Measurements from ENCODE around the gene FZD4. TPM values are rescaled to one million over a fixed set of nuclear protein-coding genes. Genes with fewer than 3 reads are reported as not detected.

Gene FZD4
- total RNA-seq, 2 donors from 2014 or later = 34.3 to 38.3 TPM

GRCh38 chr11:86931548-86932258 is 23.5 kb downstream of the FZD4 start:
- H3K4me1 ChIP-seq (replicated peaks) = peaks cover 8% of the 10 kb centered on the region
- no peaks in the 10 kb centered on the region for H3K9me3 ChIP-seq
- H3K27me3 ChIP-seq (replicated peaks; ENCODE audit: insufficient read depth) = no peaks in the 10 kb centered on the region
- TF ChIP-seq POLR2A (IDR thresholded peaks at IDR 0.05) (no peak), POLR2AphosphoS5 (IDR thresholded peaks at IDR 0.05) (no peak), CTCF (IDR thresholded peaks at IDR 0.05) (no peak)
- no peak for DNase-seq (ENCODE audit: low spot score)
- H3K36me3 ChIP-seq = no peaks in the 10 kb centered on the region
- intact Hi-C loops (cut with DNase I) = loop anchor here (10.0 kb wide), 1 partner anchor 493 kb away; no protein-coding TSS in a partner anchor
- no peak overlapping the region for H3K27ac ChIP-seq
- 22% methylated on average over 8 of the region's 8 CpGs for WGBS
- no peak overlapping the region for H3K4me3 ChIP-seq

- WGBS = 89% methylated on average over 1 of the region's 1 CpG
- Histone ChIP-seq H3K4me1 (replicated peaks) (peaks cover 8% of the 10 kb centered on the region), H3K27me3 (replicated peaks; ENCODE audit: insufficient read depth) (no peaks in the 10 kb centered on the region), H3K36me3 (no peaks in the 10 kb centered on the region), H3K27ac (no peak overlapping the region), H3K4me3 (no peak overlapping the region), H3K9me3 (no peaks in the 10 kb centered on the region)
- no peak for DNase-seq (ENCODE audit: low spot score)
- intact Hi-C loops (cut with DNase I) = loop anchor here (10.0 kb wide), 1 partner anchor 494 kb away; no protein-coding TSS in a partner anchor
- TF ChIP-seq CTCF (IDR thresholded peaks at IDR 0.05) (no peak), POLR2A (IDR thresholded peaks at IDR 0.05) (no peak), POLR2AphosphoS5 (IDR thresholded peaks at IDR 0.05) (no peak)
Observed at GRCh38 chr11:86930957-86931547, 24.1 kb downstream of the FZD4 start.

GRCh38 chr11:86926975-86927374 is 28.2 kb downstream of the FZD4 start:
- intact Hi-C loops (cut with DNase I) = no loop called here
- Histone ChIP-seq H3K36me3 (no peaks in the 10 kb centered on the region), H3K9me3 (no peaks in the 10 kb centered on the region), H3K4me3 (no peak overlapping the region), H3K27ac (no peak overlapping the region), H3K27me3 (replicated peaks; ENCODE audit: insufficient read depth) (no peaks in the 10 kb centered on the region), H3K4me1 (replicated peaks) (no peaks in the 10 kb centered on the region)
- TF ChIP-seq POLR2AphosphoS5 (IDR thresholded peaks at IDR 0.05) (no peak), CTCF (IDR thresholded peaks at IDR 0.05) (no peak), POLR2A (IDR thresholded peaks at IDR 0.05) (no peak)
- no peak for DNase-seq (ENCODE audit: low spot score)
- 85% methylated on average over 3 of the region's 3 CpGs for WGBS

- Histone ChIP-seq H3K27me3 (replicated peaks; ENCODE audit: insufficient read depth) (no peaks in the 10 kb centered on the region), H3K4me3 (no peak overlapping the region), H3K27ac (no peak overlapping the region), H3K36me3 (no peaks in the 10 kb centered on the region), H3K4me1 (replicated peaks) (no peaks in the 10 kb centered on the region), H3K9me3 (no peaks in the 10 kb centered on the region)
- WGBS = 71% methylated on average over 6 of the region's 6 CpGs
- no peak for DNase-seq (ENCODE audit: low spot score)
- no peak for TF ChIP-seq CTCF (IDR thresholded peaks at IDR 0.05)
- intact Hi-C loops (cut with DNase I) = no loop called here
Observed at GRCh38 chr11:86923999-86924766, 31.0 kb downstream of the FZD4 start.

Data from prostate gland (tissue), 2 donors.